Activated T-helper 2 cell treated with anti-CD3 and anti-CD28 coated beads, Interferon-gamma antibody, Interleukin-2, Interleukin-4, amounts not matched to agents 10 μg/mL and 5 μg/mL and 100 μg/mL, durations not matched to agents 14 hours and 24 hours and 36 hours (primary cell): ENCODE measurements around the gene STAG1. TPM values are rescaled to one million over a fixed set of nuclear protein-coding genes. Genes with fewer than 3 reads are reported as not detected.
"Not testable (repeated sequence)": the region's sequence is repeated elsewhere in the genome, so short reads cannot be mapped to it uniquely, and the experiment has no call there.

Source experiments
- DNase-seq: peaks from one replicate; pipeline ENCODE4 v3.0.0; 2021; ENCODE audit warnings: low spot score
- H3K27ac Mint-ChIP-seq: one replicate; pipeline ENCODE4 v1.8.0; 2021; ENCODE audit warnings: mixed read lengths
- H3K27me3 Mint-ChIP-seq: one replicate; pipeline ENCODE4 v1.8.0; 2021; ENCODE audit warnings: low read depth, mixed read lengths
- H3K36me3 Mint-ChIP-seq: one replicate; pipeline ENCODE4 v1.8.0; 2021; ENCODE audit warnings: low read depth, mixed read lengths
- H3K4me1 Mint-ChIP-seq: one replicate; pipeline ENCODE4 v1.8.0; 2021; ENCODE audit warnings: low read depth, mixed read lengths
- H3K4me3 Mint-ChIP-seq: one replicate; pipeline ENCODE4 v1.8.0; 2021; ENCODE audit warnings: low read depth, mild to moderate bottlenecking, moderate library complexity, mixed read lengths
- H3K9me3 Mint-ChIP-seq: one replicate; pipeline ENCODE4 v1.8.0; 2021; ENCODE audit warnings: mixed read lengths
- intact Hi-C: fragments of 100-400 bp; cut with micrococcal nuclease; formaldehyde crosslinking; loops from one replicate; pipeline ENCODE4 v1.15.1; 2023
- total RNA-seq: library from RNA; stranded (reverse); gene quantifications from 2 replicates; pipeline ENCODE4 v1.2.3, GENCODE V29; 2022

Gene STAG1
- total RNA-seq, 1 donor from 2014 or later = 44.9 TPM

DNA sequence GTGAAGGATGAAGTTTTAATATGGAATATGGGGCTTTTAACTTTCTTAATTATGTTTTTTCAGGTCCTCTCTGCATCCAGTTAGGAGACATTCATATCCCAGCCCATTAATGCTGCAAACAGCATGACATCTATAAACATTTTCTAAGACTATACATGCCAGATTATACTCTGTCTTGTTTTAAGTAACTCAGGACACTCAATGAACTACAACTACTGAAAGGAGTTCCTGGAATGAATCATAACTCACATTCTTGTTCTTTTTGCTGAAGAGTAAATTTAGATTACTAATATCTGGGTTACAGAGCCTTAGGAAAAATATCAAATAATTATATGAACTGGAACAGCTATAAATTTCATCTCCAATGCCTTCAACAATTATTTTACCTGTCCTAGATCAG lies 167.4 kb downstream of the STAG1 start:
- no peaks in the 10 kb centered on the region for H3K27me3 Mint-ChIP-seq
- DNase-seq = no peak
- H3K9me3 Mint-ChIP-seq = no peaks in the 10 kb centered on the region
- H3K4me3 Mint-ChIP-seq = no peak overlapping the region
- intact Hi-C loops = no loop called here
- H3K36me3 Mint-ChIP-seq = peaks cover 24% of the 10 kb centered on the region
- no peak overlapping the region for H3K27ac Mint-ChIP-seq
- peaks cover 4% of the 10 kb centered on the region for H3K4me1 Mint-ChIP-seq

DNA sequence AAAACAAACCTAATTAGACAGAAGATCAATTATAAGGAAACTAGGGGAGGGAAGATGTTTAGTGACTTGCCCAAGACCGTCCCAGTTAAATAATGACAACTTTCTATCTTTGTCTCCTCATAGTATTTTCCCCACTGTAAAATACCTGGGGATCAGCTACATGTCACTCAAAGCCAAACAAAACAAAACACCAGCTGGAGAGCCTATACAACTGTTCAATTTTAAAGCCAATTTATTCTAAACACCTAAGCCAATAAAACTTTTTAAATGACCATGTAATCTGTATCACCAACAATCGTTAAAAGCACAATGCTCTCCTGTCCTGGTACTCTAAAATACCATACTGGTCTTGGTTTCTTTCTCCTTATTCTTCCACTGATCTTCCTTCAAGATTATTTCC lies 168.4 kb downstream of the STAG1 start:
- Mint-ChIP-seq H3K4me3 (no peak overlapping the region), H3K27ac (no peak overlapping the region), H3K9me3 (no peaks in the 10 kb centered on the region), H3K4me1 (peaks cover 4% of the 10 kb centered on the region), H3K36me3 (peaks cover 26% of the 10 kb centered on the region), H3K27me3 (no peaks in the 10 kb centered on the region)
- intact Hi-C loops = no loop called here
- no peak for DNase-seq

DNA sequence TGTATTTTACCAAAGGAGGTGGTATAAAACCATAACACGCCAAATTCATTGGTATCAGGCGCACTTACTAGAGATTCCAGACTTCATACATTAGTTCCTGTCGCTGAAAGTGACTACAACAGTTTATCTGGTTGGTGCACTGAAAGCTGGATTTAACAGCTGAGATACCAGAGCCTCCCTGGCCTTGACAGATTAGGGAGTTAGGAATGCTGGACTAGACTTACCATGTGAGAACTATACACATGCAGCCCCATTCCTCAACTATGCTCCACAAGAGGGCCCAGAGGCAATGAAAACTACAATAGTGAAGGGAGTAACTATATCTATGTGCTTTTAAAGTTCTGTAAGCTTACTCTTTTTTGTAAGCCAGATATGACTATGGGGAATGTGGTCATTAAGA lies 174.4 kb downstream of the STAG1 start:
- H3K27ac Mint-ChIP-seq = no peak overlapping the region
- DNase-seq = no peak
- intact Hi-C loops = no loop called here
- H3K4me3 Mint-ChIP-seq = no peak overlapping the region
- H3K4me1 Mint-ChIP-seq = no peaks in the 10 kb centered on the region
- H3K9me3 Mint-ChIP-seq = peaks cover 4% of the 10 kb centered on the region
- no peaks in the 10 kb centered on the region for H3K27me3 Mint-ChIP-seq
- peaks cover 14% of the 10 kb centered on the region for H3K36me3 Mint-ChIP-seq

DNA sequence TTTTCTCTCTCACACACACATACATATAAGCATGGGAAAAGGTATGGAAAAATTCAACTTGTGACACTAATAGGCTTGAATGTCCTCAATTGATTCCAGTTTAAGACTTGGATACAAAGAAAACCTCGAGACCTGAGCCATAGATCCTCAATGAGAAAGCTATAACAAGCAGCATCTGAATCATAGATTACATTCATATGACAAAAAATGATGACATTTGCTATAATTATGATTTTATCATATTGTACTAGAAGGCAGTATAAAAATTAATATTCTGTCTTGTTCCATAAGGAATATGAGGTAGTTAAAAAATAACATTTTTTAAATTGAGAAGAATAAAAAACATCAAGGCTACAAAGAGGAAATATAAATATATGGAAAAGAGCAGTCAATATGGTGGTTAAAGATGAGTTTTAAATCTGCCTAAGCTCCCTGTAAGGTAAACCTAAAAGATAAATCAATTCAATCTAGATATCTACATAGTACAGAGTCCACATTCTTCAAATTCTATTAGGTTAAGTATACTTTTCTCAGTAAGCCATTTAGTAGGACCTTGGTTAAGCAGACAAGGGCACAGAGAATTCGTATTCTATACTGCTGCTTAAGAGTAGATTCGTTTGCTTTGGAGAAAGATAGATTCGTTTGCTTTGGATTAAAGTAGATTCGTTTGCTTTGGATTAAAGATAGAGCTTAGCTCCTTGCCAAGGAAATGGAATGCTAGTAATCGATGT lies 175.7 kb downstream of the STAG1 start:
- H3K4me3 Mint-ChIP-seq = no peak overlapping the region
- DNase-seq = no peak
- H3K9me3 Mint-ChIP-seq = peaks cover 4% of the 10 kb centered on the region
- no peaks in the 10 kb centered on the region for H3K4me1 Mint-ChIP-seq
- no peaks in the 10 kb centered on the region for H3K27me3 Mint-ChIP-seq
- H3K36me3 Mint-ChIP-seq = peaks cover 21% of the 10 kb centered on the region
- H3K27ac Mint-ChIP-seq = no peak overlapping the region
- intact Hi-C loops = no loop called here

DNA sequence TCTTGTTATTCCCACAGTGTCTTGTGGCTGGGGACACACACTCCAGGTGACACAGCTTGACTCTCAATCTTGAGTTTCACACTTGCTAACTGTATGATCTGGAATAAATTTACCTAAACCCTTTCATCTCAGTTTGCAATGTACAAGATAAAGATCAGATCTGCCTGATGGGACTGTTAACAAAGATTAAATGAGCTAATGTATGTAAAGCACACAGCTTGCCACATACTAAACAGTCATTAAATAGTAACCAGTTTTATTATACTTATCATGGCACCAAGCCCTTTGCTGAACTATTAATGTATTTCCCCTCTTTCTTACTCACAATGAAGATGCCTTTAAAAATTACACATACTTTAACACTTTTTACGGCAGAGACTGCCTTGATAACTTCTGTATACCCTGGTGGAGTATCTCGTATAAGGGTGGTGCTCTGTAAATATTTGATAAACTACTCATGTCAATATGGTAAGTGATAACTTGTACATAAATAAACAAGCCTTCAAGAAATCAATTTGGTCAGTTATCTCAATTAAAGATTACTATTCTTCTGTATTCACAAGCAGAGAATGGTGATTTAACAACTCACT lies 184.5 kb downstream of the STAG1 start:
- peaks cover 49% of the 10 kb centered on the region for H3K36me3 Mint-ChIP-seq
- H3K9me3 Mint-ChIP-seq = peaks cover 6% of the 10 kb centered on the region
- intact Hi-C loops = no loop called here
- no peaks in the 10 kb centered on the region for H3K27me3 Mint-ChIP-seq
- H3K27ac Mint-ChIP-seq = no peak overlapping the region
- no peak for DNase-seq
- H3K4me1 Mint-ChIP-seq = peaks cover 4% of the 10 kb centered on the region
- H3K4me3 Mint-ChIP-seq = no peak overlapping the region

DNA sequence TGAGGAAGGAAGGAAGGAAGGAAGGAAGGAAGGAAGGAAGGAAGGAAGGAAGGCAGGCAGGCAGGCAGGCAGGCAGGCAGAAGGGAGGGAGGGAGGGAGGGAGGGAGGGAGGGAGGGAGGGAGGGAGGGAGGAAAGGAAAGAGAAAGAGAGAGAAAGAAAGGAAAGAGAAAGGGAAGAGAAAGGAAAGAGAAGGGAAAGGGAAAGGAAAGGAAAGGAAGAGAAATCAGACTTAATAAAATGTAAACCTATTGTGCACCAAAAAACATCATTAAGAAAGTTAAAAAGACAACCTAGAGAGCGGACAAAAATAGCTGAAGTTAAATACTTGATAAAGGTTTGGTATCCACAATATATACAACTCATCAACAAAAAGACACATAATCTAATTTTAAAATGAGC lies 187.2 kb downstream of the STAG1 start:
- intact Hi-C loops = not testable (repeated sequence)

DNA sequence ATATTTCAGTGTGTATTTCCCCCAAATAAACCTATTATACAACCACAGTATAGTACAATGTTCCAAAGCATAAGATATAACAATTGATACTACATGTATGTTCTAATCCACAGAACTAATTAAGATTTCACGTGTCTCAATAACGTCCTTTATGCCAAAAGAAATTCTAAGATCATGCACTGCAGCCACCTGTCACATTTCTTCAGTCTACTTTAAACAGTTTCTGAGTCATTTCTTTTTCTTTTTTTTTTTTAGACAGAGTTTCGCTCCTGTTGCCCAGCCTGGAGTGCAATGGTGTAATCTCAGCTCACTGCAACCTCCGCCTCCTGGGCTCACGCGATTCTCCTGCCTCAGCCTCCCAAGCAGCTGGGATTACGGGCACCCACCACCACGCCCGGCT lies 190.2 kb downstream of the STAG1 start:
- no peaks in the 10 kb centered on the region for H3K4me1 Mint-ChIP-seq
- peaks cover 6% of the 10 kb centered on the region for H3K9me3 Mint-ChIP-seq
- DNase-seq = no peak
- intact Hi-C loops = no loop called here
- H3K27me3 Mint-ChIP-seq = no peaks in the 10 kb centered on the region
- H3K36me3 Mint-ChIP-seq = peaks cover 22% of the 10 kb centered on the region
- H3K27ac Mint-ChIP-seq = no peak overlapping the region
- no peak overlapping the region for H3K4me3 Mint-ChIP-seq

More for the DNA sequence above, 187.2 kb downstream of the STAG1 start:
- H3K4me1 Mint-ChIP-seq, H3K9me3 Mint-ChIP-seq, H3K27me3 Mint-ChIP-seq, DNase-seq, H3K4me3 Mint-ChIP-seq, H3K27ac Mint-ChIP-seq: not testable (repeated sequence)
- peaks cover 32% of the 10 kb centered on the region for H3K36me3 Mint-ChIP-seq

DNA sequence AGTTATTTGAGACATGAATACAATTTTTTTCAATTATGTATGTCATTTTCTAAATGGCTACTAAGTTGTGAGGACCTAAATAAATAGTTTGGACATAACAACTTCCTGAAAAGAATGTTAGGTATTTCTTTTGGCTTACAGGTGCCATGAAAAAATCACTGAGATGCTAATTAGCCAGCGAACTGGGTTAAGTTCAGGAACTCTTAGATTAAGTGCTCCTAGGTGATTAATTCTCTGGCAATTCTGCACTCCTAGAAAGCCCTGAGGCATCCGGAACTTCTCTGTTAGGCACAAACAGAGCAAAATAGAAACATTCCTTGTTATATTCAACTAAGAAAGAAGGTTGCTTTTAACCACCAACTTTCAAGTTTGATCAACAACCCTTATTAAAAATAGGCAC lies 192.3 kb downstream of the STAG1 start:
- Mint-ChIP-seq H3K9me3 (peaks cover 3% of the 10 kb centered on the region), H3K27ac (no peak overlapping the region), H3K4me3 (no peak overlapping the region), H3K36me3 (peaks cover 10% of the 10 kb centered on the region), H3K4me1 (no peaks in the 10 kb centered on the region), H3K27me3 (no peaks in the 10 kb centered on the region)
- DNase-seq = no peak
- intact Hi-C loops = no loop called here

DNA sequence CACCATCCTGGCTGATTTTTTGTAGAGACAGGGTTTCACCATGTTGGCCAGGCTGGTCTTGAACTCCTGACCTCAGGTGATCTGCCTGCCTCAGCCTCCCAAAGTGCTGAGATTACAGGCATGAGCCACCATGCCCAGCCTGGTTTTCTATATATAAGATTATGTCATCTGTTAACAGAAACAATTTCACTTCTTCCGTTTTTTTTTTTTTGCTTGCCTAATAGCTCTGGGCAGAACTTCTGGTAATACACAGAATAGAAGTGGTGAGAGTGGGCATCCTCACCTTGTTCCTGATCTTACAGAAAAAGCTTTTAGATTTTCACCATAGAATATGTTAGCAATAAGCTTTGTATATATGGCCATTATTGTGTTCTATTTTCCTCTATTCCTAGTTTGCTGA lies 202.7 kb downstream of the STAG1 start:
- not testable (repeated sequence) for H3K27me3 Mint-ChIP-seq, H3K9me3 Mint-ChIP-seq, H3K4me3 Mint-ChIP-seq, H3K27ac Mint-ChIP-seq, H3K4me1 Mint-ChIP-seq, DNase-seq
- H3K36me3 Mint-ChIP-seq = peaks cover 22% of the 10 kb centered on the region
- intact Hi-C loops = loop anchor here (10.0 kb wide), 1 partner anchor 465 kb away; no protein-coding TSS in a partner anchor

DNA sequence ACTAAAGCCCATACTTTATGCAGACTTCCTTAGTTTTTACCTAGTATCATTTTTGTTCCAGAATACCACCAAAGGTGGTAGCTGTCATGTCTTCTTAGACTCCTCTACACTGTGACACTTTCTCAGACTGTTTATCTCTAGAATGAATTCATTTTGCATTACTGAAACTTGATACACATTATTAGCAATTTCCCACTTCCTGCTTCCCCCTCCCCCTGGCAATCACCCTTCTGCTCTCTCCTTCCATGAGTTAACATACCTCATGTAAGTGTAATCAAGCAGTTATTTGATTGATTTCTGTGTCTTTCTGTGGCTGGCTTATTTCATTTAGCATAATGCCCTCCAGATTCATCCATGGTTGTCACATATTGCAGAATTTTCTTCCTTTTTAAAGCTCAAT lies 204.9 kb downstream of the STAG1 start:
- Mint-ChIP-seq H3K27me3 (no peaks in the 10 kb centered on the region), H3K27ac (no peak overlapping the region), H3K4me1 (peaks cover 8% of the 10 kb centered on the region), H3K36me3 (peaks cover 22% of the 10 kb centered on the region), H3K9me3 (no peaks in the 10 kb centered on the region), H3K4me3 (no peak overlapping the region)
- DNase-seq = no peak
- intact Hi-C loops = loop anchor here (10.0 kb wide), 1 partner anchor 468 kb away; no protein-coding TSS in a partner anchor

DNA sequence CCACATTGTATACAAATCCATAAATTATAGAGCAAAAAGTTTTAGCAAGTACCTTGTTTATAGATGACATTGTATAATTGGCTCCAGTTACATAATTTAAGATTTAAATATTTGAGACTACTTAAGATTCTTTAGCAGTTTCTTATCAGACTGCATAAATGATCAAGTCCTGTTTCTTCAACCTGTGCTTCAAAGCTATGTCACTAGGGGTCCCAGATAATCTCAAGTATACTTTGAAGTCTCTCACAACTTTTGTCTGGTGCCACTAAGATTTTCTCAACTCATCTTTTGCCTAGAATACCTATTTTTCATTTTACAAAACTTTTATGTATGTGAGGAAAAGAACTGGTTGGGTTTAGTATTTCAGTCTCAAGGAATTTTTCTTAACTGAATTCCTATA lies 205.5 kb downstream of the STAG1 start:
- no peak for DNase-seq
- Mint-ChIP-seq H3K27ac (no peak overlapping the region), H3K36me3 (peaks cover 19% of the 10 kb centered on the region), H3K27me3 (no peaks in the 10 kb centered on the region), H3K4me3 (no peak overlapping the region), H3K9me3 (no peaks in the 10 kb centered on the region), H3K4me1 (peaks cover 8% of the 10 kb centered on the region)
- intact Hi-C loops = loop anchor here (10.0 kb wide), 1 partner anchor 468 kb away; no protein-coding TSS in a partner anchor

DNA sequence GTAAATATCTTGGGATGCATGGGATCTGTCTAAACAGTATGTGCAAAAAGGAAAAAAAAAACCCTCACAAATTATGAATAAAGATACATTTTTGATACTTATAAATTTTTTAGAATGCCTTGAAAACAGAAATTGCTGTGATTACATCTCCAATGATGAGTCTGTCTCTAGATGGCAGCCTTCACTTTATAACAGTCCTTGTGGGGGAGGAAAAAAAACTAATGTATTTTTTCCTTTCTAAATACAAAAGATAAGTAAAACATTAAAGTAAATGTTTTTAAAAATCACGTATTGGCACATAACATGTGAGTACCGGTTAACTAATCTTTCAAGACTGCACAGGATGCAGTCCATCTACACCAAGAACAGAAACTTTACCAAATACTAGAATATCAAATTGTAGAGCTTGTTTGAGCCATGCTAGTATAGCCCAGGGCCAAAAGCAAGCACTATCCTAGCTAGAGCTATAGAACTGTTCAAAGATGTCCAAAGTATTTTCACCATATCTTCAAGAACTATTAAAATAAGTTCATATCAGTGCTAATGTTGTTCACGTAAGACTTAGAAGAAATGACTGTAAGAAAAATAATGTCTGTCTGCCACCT lies 206.4 kb downstream of the STAG1 start:
- Mint-ChIP-seq H3K27ac (no peak overlapping the region), H3K4me1 (peaks cover 8% of the 10 kb centered on the region), H3K4me3 (no peak overlapping the region), H3K27me3 (no peaks in the 10 kb centered on the region), H3K36me3 (peaks cover 13% of the 10 kb centered on the region), H3K9me3 (no peaks in the 10 kb centered on the region)
- intact Hi-C loops = loop anchor here (10.0 kb wide), 1 partner anchor 469 kb away; no protein-coding TSS in a partner anchor
- DNase-seq = no peak

DNA sequence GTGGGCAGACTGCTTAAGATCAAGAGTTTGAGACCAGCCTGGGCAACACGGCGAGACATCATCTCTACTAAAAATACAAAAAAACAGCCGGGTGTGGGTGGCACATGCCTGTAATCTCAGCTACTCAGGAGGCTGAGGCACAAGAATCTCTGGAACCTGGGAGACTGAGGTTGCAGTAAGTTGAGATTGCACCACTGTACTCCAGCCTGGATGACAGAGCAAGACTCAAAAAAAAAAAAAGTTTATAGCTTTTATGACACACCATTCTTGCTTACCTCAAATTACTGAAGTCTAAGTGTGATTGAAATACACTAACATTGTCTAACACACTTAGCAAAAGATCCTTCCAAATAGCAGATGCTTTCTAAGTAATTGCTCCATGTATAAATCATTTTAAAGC lies 207.6 kb downstream of the STAG1 start:
- H3K27ac Mint-ChIP-seq = no peak overlapping the region
- H3K36me3 Mint-ChIP-seq = peaks cover 9% of the 10 kb centered on the region
- no peak for DNase-seq
- peaks cover 8% of the 10 kb centered on the region for H3K4me1 Mint-ChIP-seq
- no peaks in the 10 kb centered on the region for H3K9me3 Mint-ChIP-seq
- no peaks in the 10 kb centered on the region for H3K27me3 Mint-ChIP-seq
- no peak overlapping the region for H3K4me3 Mint-ChIP-seq
- intact Hi-C loops = loop anchor here (5.0 to 10.0 kb wide), 2 partner anchors 208 to 470 kb away; partner anchors contain the start of gene STAG1
